Measurements from ENCODE around the gene RPL31. TPM values are rescaled to one million over a fixed set of nuclear protein-coding genes. Genes with fewer than 3 reads are reported as not detected.

The RPL31 gene
- total RNA-seq, 1 donor from 2014 or later: 1,159 TPM

GRCh38 chr2:100993294-100993693 is 8.8 kb upstream of the RPL31 start:
- Mint-ChIP-seq H3K4me3 (no peak overlapping the region), H3K4me1 (peaks cover 5% of the 10 kb centered on the region), H3K9me3 (no peaks in the 10 kb centered on the region), H3K27me3 (no peaks in the 10 kb centered on the region), H3K27ac (no peak overlapping the region), H3K36me3 (ENCODE audit: low read depth) (no peaks in the 10 kb centered on the region)
- no peak for DNase-seq
- intact Hi-C loops (cut with micrococcal nuclease): no loop called here

GRCh38 chr2:100995309-100996075 is 6.6 kb upstream of the RPL31 start:
- no peaks in the 10 kb centered on the region for H3K36me3 Mint-ChIP-seq (ENCODE audit: low read depth)
- peaks cover 5% of the 10 kb centered on the region for H3K4me1 Mint-ChIP-seq
- no peaks in the 10 kb centered on the region for H3K9me3 Mint-ChIP-seq
- no peak overlapping the region for H3K4me3 Mint-ChIP-seq
- no peak overlapping the region for H3K27ac Mint-ChIP-seq
- DNase-seq: no peak
- no peaks in the 10 kb centered on the region for H3K27me3 Mint-ChIP-seq
- intact Hi-C loops (cut with micrococcal nuclease): no loop called here

GRCh38 chr2:100997509-100998234 is 4.4 kb upstream of the RPL31 start:
- no peak for DNase-seq
- H3K27ac Mint-ChIP-seq: no peak overlapping the region
- peaks cover 10% of the 10 kb centered on the region for H3K4me1 Mint-ChIP-seq
- no peaks in the 10 kb centered on the region for H3K9me3 Mint-ChIP-seq
- no peak overlapping the region for H3K4me3 Mint-ChIP-seq
- H3K36me3 Mint-ChIP-seq (ENCODE audit: low read depth): peaks cover 6% of the 10 kb centered on the region
- H3K27me3 Mint-ChIP-seq: no peaks in the 10 kb centered on the region
- intact Hi-C loops (cut with micrococcal nuclease): no loop called here

GRCh38 chr2:100998235-100998573 is 3.9 kb upstream of the RPL31 start:
- intact Hi-C loops (cut with micrococcal nuclease): no loop called here
- Mint-ChIP-seq H3K27ac (no peak overlapping the region), H3K9me3 (no peaks in the 10 kb centered on the region), H3K27me3 (no peaks in the 10 kb centered on the region), H3K36me3 (ENCODE audit: low read depth) (peaks cover 11% of the 10 kb centered on the region), H3K4me3 (no peak overlapping the region), H3K4me1 (peaks cover 15% of the 10 kb centered on the region)
- no peak for DNase-seq

- H3K9me3 Mint-ChIP-seq: no peaks in the 10 kb centered on the region
- H3K27ac Mint-ChIP-seq: no peak overlapping the region
- DNase-seq: no peak
- H3K36me3 Mint-ChIP-seq (ENCODE audit: low read depth): peaks cover 29% of the 10 kb centered on the region
- H3K4me3 Mint-ChIP-seq: no peak overlapping the region
- H3K27me3 Mint-ChIP-seq: no peaks in the 10 kb centered on the region
- intact Hi-C loops (cut with micrococcal nuclease): loop anchor here (5.0 to 10.0 kb wide), 5 partner anchors 152 to 1815 kb away; partner anchors contain the start of genes MITD1, MRPL30 and TBC1D8
- H3K4me1 Mint-ChIP-seq: peaks cover 33% of the 10 kb centered on the region
These were observed 2.1 kb upstream of the RPL31 start for GRCh38 chr2:100999995-101000394.

- Mint-ChIP-seq H3K9me3 (no peaks in the 10 kb centered on the region), H3K4me1 (peaks cover 48% of the 10 kb centered on the region), H3K4me3 (peak overlapping the region; percentile 100), H3K27ac (peak overlapping the region; percentile 96), H3K36me3 (ENCODE audit: low read depth) (peaks cover 54% of the 10 kb centered on the region), H3K27me3 (no peaks in the 10 kb centered on the region)
- no peak for DNase-seq
- intact Hi-C loops (cut with micrococcal nuclease): loop anchor here (1.0 to 10.0 kb wide), 8 partner anchors 150 to 1818 kb away; partner anchors contain the start of genes CNOT11, MITD1, MRPL30 and PDCL3
These were observed 631 bp downstream of the RPL31 start for GRCh38 chr2:101002562-101003277.

GRCh38 chr2:101003278-101003775 is 1.2 kb downstream of the RPL31 start:
- Mint-ChIP-seq H3K27ac (peak overlapping the region; percentile 96), H3K27me3 (no peaks in the 10 kb centered on the region), H3K36me3 (ENCODE audit: low read depth) (peaks cover 60% of the 10 kb centered on the region), H3K4me1 (peaks cover 54% of the 10 kb centered on the region), H3K4me3 (peak overlapping the region; percentile 100), H3K9me3 (no peaks in the 10 kb centered on the region)
- intact Hi-C loops (cut with micrococcal nuclease): loop anchor here (2.0 to 10.0 kb wide), 7 partner anchors 149 to 1819 kb away; partner anchors contain the start of genes CNOT11, MITD1, MRPL30 and TBC1D8
- no peak for DNase-seq

GRCh38 chr2:101004620-101005325 is 2.7 kb downstream of the RPL31 start:
- Mint-ChIP-seq H3K36me3 (ENCODE audit: low read depth) (peaks cover 70% of the 10 kb centered on the region), H3K27me3 (no peaks in the 10 kb centered on the region), H3K4me3 (peak overlapping the region; percentile 100), H3K4me1 (peaks cover 56% of the 10 kb centered on the region), H3K27ac (peak overlapping the region; percentile 96), H3K9me3 (no peaks in the 10 kb centered on the region)
- intact Hi-C loops (cut with micrococcal nuclease): loop anchor here (5.0 to 10.0 kb wide), 5 partner anchors 148 to 1820 kb away; partner anchors contain the start of genes MITD1, MRPL30 and TBC1D8
- no peak for DNase-seq

- intact Hi-C loops (cut with micrococcal nuclease): loop anchor here (10.0 kb wide), 2 partner anchors 581 to 1821 kb away; partner anchors contain the start of genes MITD1 and MRPL30
- no peak for DNase-seq
- no peaks in the 10 kb centered on the region for H3K27me3 Mint-ChIP-seq
- H3K27ac Mint-ChIP-seq: peak overlapping the region; percentile 40
- peak overlapping the region; percentile 100 for H3K4me3 Mint-ChIP-seq
- H3K4me1 Mint-ChIP-seq: peaks cover 57% of the 10 kb centered on the region
- peaks cover 82% of the 10 kb centered on the region for H3K36me3 Mint-ChIP-seq (ENCODE audit: low read depth)
- H3K9me3 Mint-ChIP-seq: no peaks in the 10 kb centered on the region
These were observed 4.1 kb downstream of the RPL31 start for GRCh38 chr2:101006065-101006715.

- Mint-ChIP-seq H3K36me3 (ENCODE audit: low read depth) (peaks cover 86% of the 10 kb centered on the region), H3K4me1 (peaks cover 56% of the 10 kb centered on the region), H3K27ac (no peak overlapping the region), H3K4me3 (peak overlapping the region; percentile 40), H3K27me3 (no peaks in the 10 kb centered on the region), H3K9me3 (no peaks in the 10 kb centered on the region)
- intact Hi-C loops (cut with micrococcal nuclease): loop anchor here (10.0 kb wide), 2 partner anchors 583 to 1823 kb away; partner anchors contain the start of genes MITD1 and MRPL30
- no peak for DNase-seq
These were observed 5.6 kb downstream of the RPL31 start for GRCh38 chr2:101007415-101008345.

- H3K9me3 Mint-ChIP-seq: no peaks in the 10 kb centered on the region
- no peaks in the 10 kb centered on the region for H3K27me3 Mint-ChIP-seq
- no peak overlapping the region for H3K4me3 Mint-ChIP-seq
- H3K4me1 Mint-ChIP-seq: peaks cover 27% of the 10 kb centered on the region
- H3K27ac Mint-ChIP-seq: peak overlapping the region; percentile 71
- intact Hi-C loops (cut with micrococcal nuclease): loop anchor here (5.0 kb wide), 1 partner anchor 261 kb away; no protein-coding TSS in a partner anchor
- peaks cover 73% of the 10 kb centered on the region for H3K36me3 Mint-ChIP-seq (ENCODE audit: low read depth)
- DNase-seq: no peak
These were observed 9.1 kb downstream of the RPL31 start for GRCh38 chr2:101011152-101011551.
